MM.1S (cell line): ENCODE measurements around the gene HOMER1.

ENCODE experiments used
- EZH2 ChIP-seq: fragments of 300-600 bp; sonication (generic); optimal IDR thresholded peaks from 2 replicates; pipeline ENCODE3; 2017; ENCODE audit warnings: low read depth, mild to moderate bottlenecking, antibody characterized with exemption, low read length, mixed read lengths
- EZH2phosphoT487 ChIP-seq: fragments of 300-600 bp; sonication (generic); IDR thresholded peaks from 2 replicates; pipeline ENCODE4 v1.6.1; 2018; ENCODE audit warnings: antibody characterized with exemption, low read length
- TF ChIP-seq, protein P1 (sequence below): fragments of 300-600 bp; sonication (generic); IDR thresholded peaks from 2 replicates; pipeline ENCODE4 v1.5.1; 2016; ENCODE audit warnings: antibody characterized with exemption, low read length, mixed read lengths

DNA sequence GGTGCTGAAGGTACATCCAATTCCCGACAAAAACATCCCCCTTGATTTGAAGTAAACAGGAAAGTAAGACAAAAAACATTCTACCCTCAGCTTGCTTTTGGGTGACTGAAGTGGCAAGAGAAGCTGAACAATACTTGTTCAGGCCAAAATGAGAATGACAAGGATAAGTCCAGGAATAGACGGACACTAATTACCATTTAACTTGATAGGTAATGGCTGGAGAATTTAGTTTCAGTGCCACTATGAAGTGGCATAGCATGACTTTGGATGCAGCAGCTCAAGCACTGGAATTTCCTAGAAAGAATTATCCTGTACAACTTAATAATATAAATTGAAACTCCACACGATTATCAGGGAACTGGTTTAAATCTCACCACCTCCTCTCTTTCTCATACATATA, 49.7 kb downstream of the HOMER1 start:
- TF ChIP-seq, protein P1, sequence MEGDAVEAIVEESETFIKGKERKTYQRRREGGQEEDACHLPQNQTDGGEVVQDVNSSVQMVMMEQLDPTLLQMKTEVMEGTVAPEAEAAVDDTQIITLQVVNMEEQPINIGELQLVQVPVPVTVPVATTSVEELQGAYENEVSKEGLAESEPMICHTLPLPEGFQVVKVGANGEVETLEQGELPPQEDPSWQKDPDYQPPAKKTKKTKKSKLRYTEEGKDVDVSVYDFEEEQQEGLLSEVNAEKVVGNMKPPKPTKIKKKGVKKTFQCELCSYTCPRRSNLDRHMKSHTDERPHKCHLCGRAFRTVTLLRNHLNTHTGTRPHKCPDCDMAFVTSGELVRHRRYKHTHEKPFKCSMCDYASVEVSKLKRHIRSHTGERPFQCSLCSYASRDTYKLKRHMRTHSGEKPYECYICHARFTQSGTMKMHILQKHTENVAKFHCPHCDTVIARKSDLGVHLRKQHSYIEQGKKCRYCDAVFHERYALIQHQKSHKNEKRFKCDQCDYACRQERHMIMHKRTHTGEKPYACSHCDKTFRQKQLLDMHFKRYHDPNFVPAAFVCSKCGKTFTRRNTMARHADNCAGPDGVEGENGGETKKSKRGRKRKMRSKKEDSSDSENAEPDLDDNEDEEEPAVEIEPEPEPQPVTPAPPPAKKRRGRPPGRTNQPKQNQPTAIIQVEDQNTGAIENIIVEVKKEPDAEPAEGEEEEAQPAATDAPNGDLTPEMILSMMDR = no peak
- TF ChIP-seq EZH2 = no peak
- no peak for TF ChIP-seq EZH2phosphoT487
